ENCODE results near the gene REV3L. TPM values are rescaled to one million over a fixed set of nuclear protein-coding genes. Genes with fewer than 3 reads are reported as not detected.
"Not testable (repeated sequence)": the region's sequence is repeated elsewhere in the genome, so short reads cannot be mapped to it uniquely, and the experiment has no call there.

The REV3L gene
- total and polyA plus RNA-seq, 4 donors, result 8.8 to 91.4 (median 19.8) TPM

GRCh38 chr6:111478064-111478476 lies 4.9 kb downstream of the REV3L start:
- H3K27me3 ChIP-seq (ENCODE audit: control insufficient read depth in 3 of 3, insufficient read depth in 3 of 3, low read length in 2 of 3), result no peaks in the 10 kb centered on the region
- DNase-seq (no peak), ATAC-seq (ENCODE audit: insufficient read depth, low FRiP score) (no peak)
- H3K9ac ChIP-seq (ENCODE audit: insufficient read depth in 1 of 2, low read length in 2 of 2), result no peak overlapping the region
- peaks cover 5 to 30% (median 9%) of the 10 kb centered on the region in 5 donors for H3K4me1 ChIP-seq (ENCODE audit: control insufficient read depth in 5 of 5, insufficient read depth in 5 of 5, low read length in 5 of 5)
- no peak for TF ChIP-seq CTCF (IDR thresholded peaks at IDR 0.05; ENCODE audit: control extremely low read depth, extremely low read depth)
- no peaks in the 10 kb centered on the region for H3K9me3 ChIP-seq (ENCODE audit: control insufficient read depth in 4 of 4, insufficient read depth in 3 of 4, low read length in 3 of 4)
- WGBS, 2 donors, result 29 to 33% methylated on average over 3 of the region's 3 CpGs
- peaks cover 0 to 4% (median 2%) of the 10 kb centered on the region in 4 donors for H3K36me3 ChIP-seq (ENCODE audit: control insufficient read depth in 4 of 4, insufficient read depth in 4 of 4, low read length in 4 of 4)
- no peak overlapping the region for H3K27ac ChIP-seq (ENCODE audit: low read depth in 1 of 2, low read length in 1 of 2)
- no peak overlapping the region for H3K4me3 ChIP-seq

GRCh38 chr6:111477481-111477938 lies 5.5 kb downstream of the REV3L start:
- DNase-seq (no peak), ATAC-seq (ENCODE audit: insufficient read depth, low FRiP score) (no peak)
- peaks cover 5 to 30% (median 12%) of the 10 kb centered on the region in 5 donors for H3K4me1 ChIP-seq (ENCODE audit: control insufficient read depth in 5 of 5, insufficient read depth in 5 of 5, low read length in 5 of 5)

GRCh38 chr6:111476061-111476460 lies 7.0 kb downstream of the REV3L start:
- 95 to 96% methylated on average over 3 of the region's 3 CpGs for WGBS, 2 donors
- H3K27ac ChIP-seq (ENCODE audit: low read depth in 1 of 2, low read length in 1 of 2); H3K36me3 ChIP-seq (ENCODE audit: control insufficient read depth in 4 of 4, insufficient read depth in 4 of 4, low read length in 4 of 4); ATAC-seq (ENCODE audit: insufficient read depth, low FRiP score); DNase-seq; H3K9me3 ChIP-seq (ENCODE audit: control insufficient read depth in 4 of 4, insufficient read depth in 3 of 4, low read length in 3 of 4); H3K27me3 ChIP-seq (ENCODE audit: control insufficient read depth in 3 of 3, insufficient read depth in 3 of 3, low read length in 2 of 3); H3K9ac ChIP-seq (ENCODE audit: insufficient read depth in 1 of 2, low read length in 2 of 2); H3K4me3 ChIP-seq: not testable (repeated sequence)
- H3K4me1 ChIP-seq (ENCODE audit: control insufficient read depth in 5 of 5, insufficient read depth in 5 of 5, low read length in 5 of 5), result peaks cover 5 to 23% (median 10%) of the 10 kb centered on the region in 5 donors

More at GRCh38 chr6:111477481-111477938, 5.5 kb downstream of the REV3L start:
- Histone ChIP-seq H3K27me3 (ENCODE audit: control insufficient read depth in 3 of 3, insufficient read depth in 3 of 3, low read length in 2 of 3) (no peaks in the 10 kb centered on the region), H3K9me3 (ENCODE audit: control insufficient read depth in 4 of 4, insufficient read depth in 3 of 4, low read length in 3 of 4) (peaks cover 0 to 2% (median 0%) of the 10 kb centered on the region in 4 donors), H3K4me3 (no peak overlapping the region), H3K36me3 (ENCODE audit: control insufficient read depth in 4 of 4, insufficient read depth in 4 of 4, low read length in 4 of 4) (peaks cover 0 to 7% (median 2%) of the 10 kb centered on the region in 4 donors), H3K27ac (ENCODE audit: low read depth in 1 of 2, low read length in 1 of 2) (no peak overlapping the region), H3K9ac (ENCODE audit: insufficient read depth in 1 of 2, low read length in 2 of 2) (no peak overlapping the region)
- 81 to 93% methylated on average over 1 of the region's 1 CpG for WGBS, 2 donors
- no peak for TF ChIP-seq CTCF (IDR thresholded peaks at IDR 0.05; ENCODE audit: control extremely low read depth, extremely low read depth)

GRCh38 chr6:111474771-111475170 lies 8.2 kb downstream of the REV3L start:
- DNase-seq (no peak), ATAC-seq (ENCODE audit: insufficient read depth, low FRiP score) (no peak)
- WGBS, 2 donors, result 94 to 96% methylated on average over 2 of the region's 2 CpGs
- no peaks in the 10 kb centered on the region for H3K27me3 ChIP-seq (ENCODE audit: control insufficient read depth in 3 of 3, insufficient read depth in 3 of 3, low read length in 2 of 3)
- H3K36me3 ChIP-seq (ENCODE audit: control insufficient read depth in 4 of 4, insufficient read depth in 4 of 4, low read length in 4 of 4), result peaks cover 0 to 9% (median under 1%) of the 10 kb centered on the region in 4 donors
- H3K4me1 ChIP-seq (ENCODE audit: control insufficient read depth in 5 of 5, insufficient read depth in 5 of 5, low read length in 5 of 5), result peaks cover 5 to 22% (median 9%) of the 10 kb centered on the region in 5 donors
- no peak overlapping the region for H3K27ac ChIP-seq (ENCODE audit: low read depth in 1 of 2, low read length in 1 of 2)
- H3K9me3 ChIP-seq (ENCODE audit: control insufficient read depth in 4 of 4, insufficient read depth in 3 of 4, low read length in 3 of 4), result peaks cover 0 to 2% (median 0%) of the 10 kb centered on the region in 4 donors
- H3K9ac ChIP-seq (ENCODE audit: insufficient read depth in 1 of 2, low read length in 2 of 2), result no peak overlapping the region
- H3K4me3 ChIP-seq, result no peak overlapping the region
- TF ChIP-seq CTCF (IDR thresholded peaks at IDR 0.05; ENCODE audit: control extremely low read depth, extremely low read depth), result no peak

Data from lung (tissue), 12 donors.